HG03280 (cell line): ENCODE data around the gene INTS14.
"Not testable (repeated sequence)": the region's sequence is repeated elsewhere in the genome, so short reads cannot be mapped to it uniquely, and the experiment has no call there.

Experiments
- ATAC-seq: cut with Tn5 transposase; IDR thresholded peaks from one replicate; pipeline ENCODE4 v1.9.1; 2021; ENCODE audit warnings: mild to moderate bottlenecking, moderate library complexity; ENCODE audit not compliant: unreplicated experiment

The INTS14 gene

DNA sequence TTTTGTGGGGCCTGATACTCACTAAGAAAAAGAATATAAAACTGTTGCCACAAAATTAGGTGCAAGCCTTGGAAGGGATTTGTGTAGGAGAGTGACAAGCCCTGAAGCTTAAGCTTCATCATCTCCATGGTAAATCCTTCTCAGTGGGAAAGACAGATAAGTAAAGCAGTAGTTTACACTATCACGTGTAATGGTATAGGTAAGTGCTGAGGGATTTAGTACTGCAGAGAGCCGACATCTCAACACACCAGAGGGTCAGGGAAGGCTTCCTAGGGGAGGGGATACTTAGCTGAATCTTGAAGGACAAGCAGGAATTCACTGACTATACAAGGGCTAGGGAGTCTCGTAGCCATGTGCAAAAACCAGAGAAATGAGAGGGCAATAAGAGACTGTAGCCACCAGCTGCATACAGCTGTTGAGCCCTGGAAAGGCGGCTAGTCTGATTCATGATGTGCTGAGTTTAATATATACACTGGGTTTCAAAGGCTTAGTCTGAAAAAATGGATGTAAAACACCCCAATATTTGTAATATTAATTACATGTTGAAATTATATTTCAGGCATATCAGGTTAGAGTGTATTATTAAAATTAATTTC lies 21.9 kb upstream of the INTS14 start:
- ATAC-seq, result no peak

DNA sequence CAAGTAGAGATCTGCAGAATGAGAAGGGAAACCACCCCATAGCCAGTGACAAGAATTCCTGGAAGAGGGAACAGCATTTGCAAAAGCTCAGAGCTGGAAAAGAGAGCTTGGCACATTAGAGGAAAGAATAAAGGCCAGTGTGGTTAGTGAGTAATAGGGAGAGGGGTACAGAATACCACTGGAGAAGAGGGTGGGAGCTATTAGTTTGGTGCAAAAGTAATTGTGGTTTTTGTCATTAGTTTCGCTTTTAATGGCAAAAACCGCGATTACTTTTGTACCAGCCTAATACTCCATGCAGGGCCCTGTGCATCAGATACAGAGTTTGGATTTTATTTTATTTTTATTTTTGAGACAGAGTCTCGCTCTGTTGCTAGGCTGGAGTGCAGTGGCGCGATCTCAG lies 20.6 kb upstream of the INTS14 start:
- ATAC-seq, result no peak

DNA sequence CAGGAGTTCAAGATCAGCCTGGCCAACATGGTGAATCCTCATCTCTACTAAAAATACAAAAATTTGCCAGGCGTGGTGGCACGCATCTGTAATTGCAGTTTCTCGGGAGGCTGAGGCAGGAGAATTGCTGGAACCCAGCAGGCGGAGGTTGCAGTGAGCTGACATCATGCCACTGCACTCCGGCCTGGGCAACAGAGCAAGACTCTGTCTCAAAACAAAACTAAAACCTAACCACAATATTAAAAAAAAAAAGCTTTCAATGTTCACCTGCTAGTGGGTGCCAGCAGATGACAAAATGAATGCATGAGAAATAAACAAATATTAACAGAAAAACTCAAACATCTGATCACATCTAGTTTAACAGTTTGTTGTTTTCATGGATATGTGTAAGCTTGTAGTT lies 19.8 kb upstream of the INTS14 start:
- no peak for ATAC-seq

DNA sequence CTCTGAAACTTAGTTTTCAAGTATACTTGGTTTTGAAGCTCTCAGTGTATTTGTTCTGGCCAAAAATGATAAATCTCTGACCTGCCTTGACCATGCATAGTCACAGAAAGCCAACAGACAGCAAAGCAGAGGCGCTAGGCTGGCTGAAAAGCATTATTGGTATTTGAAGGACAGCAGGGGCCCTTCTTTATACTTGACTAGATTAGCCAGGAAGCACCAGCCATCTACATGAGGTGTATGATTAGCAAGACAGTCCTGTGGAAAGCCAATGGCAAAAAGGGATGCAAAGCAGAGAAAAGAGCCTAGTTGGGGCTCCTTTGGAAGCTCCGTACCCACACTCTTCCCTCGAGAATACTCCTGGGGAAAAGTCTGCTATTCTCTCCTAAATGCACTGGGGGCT lies 18.6 kb upstream of the INTS14 start:
- ATAC-seq, result no peak

DNA sequence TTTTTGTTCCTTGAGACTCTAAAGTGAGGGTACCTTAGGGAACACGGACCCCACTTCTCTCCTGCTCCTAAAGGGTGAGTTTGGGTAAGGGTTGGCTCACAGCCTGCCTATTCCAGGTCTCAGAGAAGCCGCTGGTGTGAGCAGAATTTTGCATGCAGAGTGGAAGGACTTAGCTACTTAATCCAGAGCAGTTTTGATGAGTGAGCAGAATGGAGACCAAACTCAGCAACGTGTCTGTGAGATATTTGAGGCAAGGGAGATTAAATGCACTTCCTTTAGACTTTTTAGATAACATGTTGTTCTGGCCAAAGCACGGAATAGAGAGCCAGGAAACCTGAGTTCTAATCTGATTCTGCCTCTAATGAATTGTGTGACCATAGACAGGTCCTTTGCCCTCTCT lies 15.9 kb upstream of the INTS14 start:
- no peak for ATAC-seq

DNA sequence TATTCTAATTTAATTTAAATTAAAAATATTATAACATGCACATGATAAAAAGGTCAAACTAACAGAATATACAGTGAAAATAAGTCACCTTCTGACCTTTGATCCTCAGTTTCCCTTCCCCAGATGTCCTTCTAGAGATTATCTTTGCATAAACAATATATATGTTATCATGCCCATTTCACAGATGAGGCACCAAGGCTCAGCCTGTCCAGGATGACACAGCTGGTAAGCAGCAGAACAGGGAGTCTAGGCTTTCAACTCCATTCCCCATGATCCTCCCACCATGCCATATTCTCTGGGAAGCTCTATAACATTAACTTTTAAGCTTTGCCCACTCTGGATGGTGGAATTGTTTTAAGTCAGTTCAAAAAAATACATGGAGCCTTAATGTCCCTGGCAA lies 12.2 kb upstream of the INTS14 start:
- ATAC-seq, result no peak

DNA sequence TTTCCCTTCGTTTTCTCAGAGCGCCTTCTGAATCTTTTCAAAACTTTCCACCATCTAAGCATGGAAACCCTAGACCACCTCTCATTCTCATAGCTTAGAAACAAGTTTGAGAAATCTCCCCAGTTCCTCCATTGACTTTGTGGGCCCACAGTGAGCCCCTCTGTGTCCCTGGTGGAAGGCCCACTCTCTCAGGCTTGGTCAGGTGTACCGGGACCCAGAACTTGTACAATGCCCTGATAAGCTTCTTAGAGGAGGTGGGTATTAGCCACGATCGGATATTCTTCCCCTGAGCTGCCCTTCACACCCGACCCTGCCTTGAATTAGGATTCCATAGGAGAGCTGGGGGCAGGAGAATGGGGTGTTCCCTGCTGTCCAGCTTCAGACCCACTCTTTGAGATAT lies 10.7 kb upstream of the INTS14 start, which contains the start of gene SLC24A1:
Gene SLC24A1 (plus strand): TSS at position 301 of the 400 bp plus-strand sequence. CDS start 2,143 bp downstream, outside the sequence.
- ATAC-seq, result no peak

DNA sequence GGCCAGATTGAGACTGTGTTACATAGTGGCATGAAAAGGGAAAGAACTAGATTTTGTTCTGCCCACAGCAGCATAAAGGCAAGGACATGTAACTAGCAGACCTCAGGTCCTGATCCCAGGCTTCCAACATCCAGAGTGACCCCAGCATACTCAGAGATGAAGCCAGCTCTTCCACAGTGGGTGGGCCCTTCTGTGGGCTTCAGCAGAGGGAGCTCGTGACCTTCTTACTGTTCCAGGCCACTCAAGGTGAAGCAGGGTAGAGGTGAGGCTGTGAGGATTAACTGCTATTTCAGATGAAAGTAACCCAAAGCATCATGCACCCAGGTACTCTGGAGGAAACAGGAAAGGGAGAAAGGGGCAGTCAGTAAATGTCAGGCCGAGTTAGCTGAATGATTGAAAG lies 9.9 kb upstream of the INTS14 start:
- ATAC-seq, result no peak

DNA sequence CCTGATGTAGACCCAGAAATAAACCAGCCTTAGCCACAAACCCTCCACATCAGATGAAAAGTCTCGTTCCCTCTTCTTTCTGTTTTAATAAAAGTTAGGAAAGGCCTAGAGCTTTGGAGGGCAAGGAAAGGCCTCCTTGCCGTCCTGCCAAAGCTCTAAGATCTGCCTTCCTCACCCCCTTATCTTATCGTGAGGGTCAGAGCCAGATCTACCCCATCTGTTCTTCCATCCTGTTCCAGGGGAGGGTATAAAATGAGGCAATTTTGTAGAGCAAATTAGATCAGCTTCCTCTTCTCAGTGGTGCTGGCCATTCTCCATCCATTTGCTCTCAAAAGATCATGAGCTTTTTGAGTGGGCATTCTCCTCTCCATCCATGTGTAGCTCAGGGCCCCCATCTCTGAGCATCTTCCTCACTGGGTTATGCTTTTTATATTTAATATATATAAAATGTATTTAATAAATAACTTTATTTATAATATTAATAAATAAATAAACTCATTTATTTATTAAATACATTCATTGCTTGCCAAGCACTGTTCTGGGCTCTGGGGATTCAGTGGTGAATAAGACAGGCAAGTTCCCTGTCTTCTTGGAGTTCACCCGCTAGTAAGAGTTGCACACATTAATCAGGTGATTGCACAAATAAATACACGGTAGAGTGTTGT lies 8.8 kb upstream of the INTS14 start:
- ATAC-seq, result no peak

DNA sequence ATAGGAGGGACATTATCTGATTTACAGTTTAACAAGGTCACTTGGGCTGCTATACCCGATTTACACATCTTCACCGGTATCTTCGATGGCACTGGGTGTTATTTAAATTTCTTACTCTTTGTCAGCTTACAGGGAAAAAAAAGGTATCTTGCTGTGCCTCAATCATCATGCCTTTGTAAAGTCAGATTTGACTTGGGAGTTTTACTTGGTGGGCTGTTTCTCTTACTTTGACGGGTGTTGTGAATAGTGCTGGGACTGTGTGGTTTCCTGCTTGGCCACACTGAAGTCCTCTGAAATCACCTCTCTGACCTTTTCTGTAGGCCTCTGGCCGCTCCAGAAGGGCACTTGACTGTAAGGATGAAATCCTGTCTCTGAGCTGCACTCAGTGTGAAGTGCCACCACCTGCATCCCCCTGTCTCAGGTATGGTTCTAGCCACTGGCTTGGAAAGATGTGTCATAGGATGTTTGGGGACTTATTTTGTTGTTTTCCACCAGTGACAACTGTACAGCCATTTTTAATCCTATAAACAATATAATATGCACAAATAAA lies 7.7 kb upstream of the INTS14 start:
- no peak for ATAC-seq

DNA sequence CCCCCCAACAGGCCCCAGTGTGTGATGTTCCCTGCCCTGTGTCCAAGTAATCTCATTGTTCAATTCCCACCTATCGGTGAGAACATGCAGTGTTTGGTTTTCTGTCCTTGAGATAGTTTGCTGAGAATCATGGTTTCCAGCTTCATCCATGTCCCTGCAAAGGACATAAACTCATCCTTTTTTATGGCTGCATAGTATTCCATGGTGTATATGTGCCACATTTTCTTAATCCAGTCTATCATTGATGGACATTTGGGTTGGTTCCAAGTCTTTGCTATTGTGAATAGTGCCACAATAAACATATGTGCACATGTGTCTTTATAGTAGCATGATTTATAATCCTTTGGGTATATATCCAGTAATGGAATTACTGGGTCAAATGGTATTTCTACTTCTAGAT lies 5.0 kb upstream of the INTS14 start:
- ATAC-seq, result not testable (repeated sequence)

DNA sequence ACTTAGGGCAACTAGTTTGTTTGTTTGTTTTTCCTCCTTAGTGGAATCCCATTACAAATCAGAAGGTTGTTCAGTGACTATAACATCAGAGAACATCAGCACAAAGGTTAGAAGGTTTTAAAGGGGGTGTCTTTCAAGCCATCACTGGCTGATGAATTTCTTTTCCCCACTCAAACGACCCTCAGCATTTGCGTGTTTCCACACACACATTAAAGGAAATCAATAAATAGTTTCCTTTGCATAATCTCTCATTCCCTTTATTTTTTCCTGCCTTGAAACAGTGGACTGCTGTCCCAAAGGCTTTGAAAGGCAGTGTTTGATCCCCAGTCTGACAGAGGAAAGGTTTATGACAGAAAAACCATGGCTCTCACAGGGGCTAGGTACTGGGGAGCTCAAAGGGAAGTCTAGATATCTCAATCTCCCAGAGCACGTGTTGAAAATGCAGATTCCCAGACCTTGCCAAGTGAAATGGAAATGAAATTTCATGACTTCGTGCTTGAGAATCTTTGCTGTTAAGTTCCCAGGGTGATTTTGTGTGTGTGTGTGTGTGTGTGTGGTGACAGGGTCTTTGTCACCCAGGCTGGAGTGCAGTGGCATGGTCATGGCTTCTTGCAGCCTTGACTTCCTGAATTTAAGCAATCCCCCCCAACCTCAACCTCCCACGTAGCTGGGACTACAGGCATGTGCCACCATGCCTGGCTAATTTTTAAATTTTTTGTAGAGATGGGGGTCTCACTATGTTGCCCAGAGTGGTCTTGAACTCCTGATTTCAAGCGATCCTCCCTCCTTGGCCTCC lies 2.2 kb upstream of the INTS14 start:
- ATAC-seq, result no peak

DNA sequence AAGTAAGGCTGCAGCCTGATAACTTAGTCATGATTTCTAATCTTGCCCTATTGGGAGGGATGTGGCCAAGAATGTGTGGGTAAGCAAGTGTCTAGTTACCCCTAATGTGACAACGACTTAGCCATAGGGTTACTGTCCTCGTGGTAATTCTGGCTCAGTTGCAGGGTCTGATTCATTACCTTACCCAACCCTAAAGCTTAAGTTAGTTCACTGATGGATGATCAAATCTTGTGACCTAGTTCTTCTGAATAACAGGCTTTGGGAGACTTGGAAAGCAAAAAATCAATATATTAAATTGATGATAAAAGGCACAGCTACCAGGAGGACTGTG lies 1.6 kb upstream of the INTS14 start:
- no peak for ATAC-seq

DNA sequence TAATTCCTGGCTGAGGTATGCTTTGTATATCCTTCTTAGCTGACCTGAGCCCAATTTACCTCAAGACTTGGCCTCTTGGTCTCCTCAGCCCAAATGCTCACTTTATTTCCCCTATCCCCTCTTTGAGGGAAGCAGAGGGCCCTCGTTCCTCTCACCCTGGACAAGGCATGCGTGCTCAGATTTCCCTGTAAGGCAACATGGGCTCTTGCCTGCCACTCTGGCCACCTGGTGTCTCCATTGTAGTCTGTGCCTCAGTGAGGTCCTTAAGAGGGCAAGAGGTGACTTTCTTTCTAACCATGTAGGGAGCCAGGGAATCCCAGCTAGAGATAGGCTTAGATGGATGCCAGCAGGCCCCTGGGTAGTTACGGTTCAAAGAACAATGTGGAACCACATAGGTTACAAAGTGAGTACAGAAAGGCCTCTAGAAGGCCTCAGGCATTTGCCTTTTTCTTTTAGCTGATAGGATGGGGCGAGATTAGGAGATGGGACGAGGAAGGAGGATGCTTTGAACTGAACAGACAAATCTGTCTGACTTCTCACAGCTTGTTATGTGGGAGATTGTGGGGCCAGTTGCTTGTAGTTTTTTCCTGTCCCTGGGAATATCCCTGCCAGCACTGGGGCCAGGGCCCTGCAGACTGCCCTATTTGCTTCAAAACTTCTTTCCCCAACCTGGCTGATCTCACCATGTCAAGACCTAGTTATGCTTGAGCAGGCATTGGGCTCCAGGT lies 1.1 kb upstream of the INTS14 start:
- ATAC-seq, result no peak

DNA sequence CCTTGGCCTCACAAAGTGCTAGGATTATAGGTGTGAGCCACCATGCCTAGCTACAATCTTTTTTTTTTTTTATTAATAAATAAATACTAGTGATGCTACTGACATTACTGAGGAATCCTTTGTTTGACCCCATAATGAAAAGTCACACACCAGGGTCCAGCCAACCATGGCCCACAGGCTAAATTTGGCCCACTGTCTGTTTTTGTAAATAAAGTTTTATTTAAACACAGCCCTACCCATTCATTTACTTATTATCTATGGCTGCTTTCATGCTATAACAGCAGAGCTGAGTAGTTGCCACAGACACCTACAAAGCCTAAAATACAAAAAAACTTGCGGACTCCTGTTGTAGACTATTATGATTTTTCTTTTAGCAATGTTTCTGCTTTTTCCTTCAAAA lies 7.4 kb downstream of the INTS14 start:
- no peak for ATAC-seq

DNA sequence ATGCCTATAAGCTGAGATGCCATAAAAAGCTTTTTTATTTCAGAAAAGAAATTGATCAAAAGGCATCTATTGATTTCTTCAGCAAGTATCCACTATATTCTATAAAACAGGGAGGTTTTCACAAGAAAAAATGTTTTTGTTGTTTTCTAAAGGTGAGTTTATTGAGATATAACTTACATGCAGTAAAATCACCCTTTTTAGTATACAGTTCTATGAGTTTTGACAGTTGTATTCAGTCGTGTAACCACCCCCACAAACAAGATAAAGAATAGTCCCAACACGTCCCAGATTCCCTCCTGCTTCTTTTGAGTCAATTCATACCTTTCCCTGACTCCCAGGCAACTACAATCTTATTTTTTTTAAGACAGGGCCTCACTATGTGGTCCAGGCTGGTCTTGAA lies 7.8 kb downstream of the INTS14 start:
- no peak for ATAC-seq

DNA sequence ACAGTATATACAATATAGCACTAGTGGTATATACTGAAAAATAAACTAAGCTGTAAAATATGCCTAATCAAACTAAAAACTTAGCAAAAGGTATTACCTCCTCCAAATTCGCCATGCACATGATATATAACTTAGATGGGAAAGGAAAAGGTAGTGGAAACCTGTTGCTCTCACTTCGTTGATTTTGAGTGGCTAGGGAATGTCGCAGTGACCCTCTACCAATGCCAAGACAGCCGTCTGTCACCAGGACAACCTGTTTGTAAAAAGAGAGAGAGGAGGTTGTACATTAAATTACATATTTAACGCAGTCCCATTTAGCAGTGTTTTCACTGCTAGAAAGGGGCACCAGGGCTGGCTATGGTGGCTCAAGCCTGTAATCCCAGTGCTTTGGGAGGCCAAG lies 11.3 kb downstream of the INTS14 start:
- ATAC-seq, result no peak

DNA sequence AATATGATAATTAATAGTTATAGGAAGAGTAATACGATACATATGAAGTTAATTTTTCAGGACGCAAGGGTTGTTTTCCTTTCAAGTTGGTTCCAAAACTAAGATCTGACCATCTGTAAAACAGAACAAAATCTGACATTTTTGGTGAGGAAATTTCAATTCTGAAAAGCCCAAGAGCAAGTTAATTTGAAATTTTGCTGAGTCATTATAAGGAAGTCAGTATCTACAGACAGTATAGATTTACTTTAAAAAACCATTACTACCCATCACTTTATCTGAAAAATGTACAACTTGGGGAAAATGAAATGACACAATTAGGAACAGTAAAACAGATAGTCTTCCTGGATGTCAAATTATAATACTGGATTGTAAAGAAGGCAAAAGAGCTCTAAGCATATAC lies 12.5 kb downstream of the INTS14 start:
- no peak for ATAC-seq

DNA sequence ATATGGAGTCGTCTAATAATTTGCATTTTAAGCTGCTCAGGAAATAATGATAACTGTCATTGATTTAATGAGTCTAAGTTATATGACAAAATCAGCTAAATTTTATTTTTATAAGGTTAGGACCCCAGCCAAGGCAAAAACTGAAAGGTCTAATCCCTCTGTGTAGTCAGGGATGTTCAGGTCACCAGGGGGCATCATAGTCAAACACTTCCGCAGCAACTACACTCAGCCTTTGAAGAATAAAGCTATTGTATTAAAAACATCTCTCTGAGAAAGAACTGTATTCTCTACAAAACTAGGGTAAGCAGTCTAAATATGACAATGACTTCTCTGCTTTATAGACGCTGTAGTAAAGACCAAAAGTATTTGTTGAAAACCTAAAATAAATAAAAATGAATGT lies 15.0 kb downstream of the INTS14 start:
- no peak for ATAC-seq

DNA sequence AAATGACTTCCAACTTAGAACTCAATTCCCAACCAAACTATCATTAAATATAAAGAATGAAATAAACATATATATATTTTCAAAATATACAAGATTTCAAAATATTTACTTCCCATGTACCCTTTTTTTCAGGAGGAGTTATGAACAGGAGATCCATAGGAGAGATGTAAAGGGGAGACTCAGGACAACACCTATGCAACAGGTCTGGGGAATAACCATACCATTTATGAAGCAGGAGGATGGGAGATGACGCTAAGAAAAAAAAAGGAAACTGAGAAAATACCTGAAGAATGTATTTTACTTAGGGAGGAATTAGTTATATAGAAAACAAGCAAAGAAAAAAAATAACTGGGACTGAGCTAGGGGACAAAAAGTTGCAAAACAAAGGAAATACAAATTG lies 23.8 kb downstream of the INTS14 start:
- no peak for ATAC-seq

DNA sequence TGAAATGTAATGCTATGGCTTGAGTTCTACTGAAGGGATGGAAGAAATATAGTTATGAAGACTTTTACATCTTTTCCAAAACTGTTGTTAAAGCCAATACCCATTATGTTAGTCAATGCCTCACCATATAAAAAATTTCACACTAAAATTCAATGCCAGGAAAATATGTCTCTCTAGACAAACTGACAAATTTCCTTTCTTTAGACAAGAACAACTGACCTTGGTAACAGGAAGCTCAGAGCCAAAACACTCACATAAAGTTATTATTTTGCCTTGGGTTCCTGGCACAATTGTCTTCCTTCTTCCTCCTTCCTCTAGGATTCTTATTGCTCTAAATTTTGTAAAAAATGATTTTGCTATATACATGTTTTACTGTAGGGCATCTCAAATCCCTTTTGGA lies 26.7 kb downstream of the INTS14 start:
- ATAC-seq, result no peak
